Endothelial cell (in vitro differentiated cells): ENCODE data around the gene DPPA4. TPM values are rescaled to one million over a fixed set of nuclear protein-coding genes. Genes with fewer than 3 reads are reported as not detected.

Experiments
- DNase-seq: peaks from one replicate; pipeline ENCODE4 v3.0.0; 2021; ENCODE audit warnings: low spot score
- H3K27ac Mint-ChIP-seq: one replicate; pipeline ENCODE4 v1.8.0; 2021; ENCODE audit warnings: mixed read lengths, inconsistent platforms; ENCODE audit not compliant: unreplicated experiment
- H3K27me3 Mint-ChIP-seq: one replicate; pipeline ENCODE4 v1.8.0; 2021; ENCODE audit warnings: mild to moderate bottlenecking, moderate library complexity, mixed read lengths, inconsistent platforms; ENCODE audit not compliant: unreplicated experiment
- H3K36me3 Mint-ChIP-seq: one replicate; pipeline ENCODE4 v1.8.0; 2021; ENCODE audit warnings: mild to moderate bottlenecking, low read depth, mixed read lengths, inconsistent platforms; ENCODE audit not compliant: unreplicated experiment
- H3K4me1 Mint-ChIP-seq: one replicate; pipeline ENCODE4 v1.8.0; 2021; ENCODE audit warnings: mild to moderate bottlenecking, mixed read lengths, inconsistent platforms; ENCODE audit not compliant: unreplicated experiment
- H3K4me3 Mint-ChIP-seq: one replicate; pipeline ENCODE4 v1.8.0; 2021; ENCODE audit warnings: mild to moderate bottlenecking, mixed read lengths, inconsistent platforms; ENCODE audit not compliant: unreplicated experiment
- H3K9me3 Mint-ChIP-seq: one replicate; pipeline ENCODE4 v1.8.0; 2021; ENCODE audit warnings: mixed read lengths, inconsistent platforms; ENCODE audit not compliant: unreplicated experiment
- total RNA-seq: library from RNA; stranded (reverse); fragmentation: NEBNext Ultra II Directional; extraction: Animal tissue kit (Norgen Biotek cat#: 25700); gene quantifications from one replicate; pipeline ENCODE4 v1.2.1, GENCODE V29; 2021; ENCODE audit not compliant: unreplicated experiment
- TF ChIP-seq, protein P1 (sequence below): fragments of 200-600 bp; sonication (generic); IDR thresholded peaks from one replicate; pipeline ENCODE4 v1.5.0; 2021; ENCODE audit warnings: antibody characterized with exemption; ENCODE audit not compliant: unreplicated experiment

DPPA4 gene
- total RNA-seq, 1 donor from 2014 or later, result 80.5 TPM

GRCh38 chr3:109339197-109339596 lies 1.9 kb upstream of the DPPA4 start:
- DNase-seq, result no peak
- H3K27ac Mint-ChIP-seq, result no peak overlapping the region
- H3K4me3 Mint-ChIP-seq, result no peak overlapping the region
- H3K9me3 Mint-ChIP-seq, result no peaks in the 10 kb centered on the region
- TF ChIP-seq, protein P1, sequence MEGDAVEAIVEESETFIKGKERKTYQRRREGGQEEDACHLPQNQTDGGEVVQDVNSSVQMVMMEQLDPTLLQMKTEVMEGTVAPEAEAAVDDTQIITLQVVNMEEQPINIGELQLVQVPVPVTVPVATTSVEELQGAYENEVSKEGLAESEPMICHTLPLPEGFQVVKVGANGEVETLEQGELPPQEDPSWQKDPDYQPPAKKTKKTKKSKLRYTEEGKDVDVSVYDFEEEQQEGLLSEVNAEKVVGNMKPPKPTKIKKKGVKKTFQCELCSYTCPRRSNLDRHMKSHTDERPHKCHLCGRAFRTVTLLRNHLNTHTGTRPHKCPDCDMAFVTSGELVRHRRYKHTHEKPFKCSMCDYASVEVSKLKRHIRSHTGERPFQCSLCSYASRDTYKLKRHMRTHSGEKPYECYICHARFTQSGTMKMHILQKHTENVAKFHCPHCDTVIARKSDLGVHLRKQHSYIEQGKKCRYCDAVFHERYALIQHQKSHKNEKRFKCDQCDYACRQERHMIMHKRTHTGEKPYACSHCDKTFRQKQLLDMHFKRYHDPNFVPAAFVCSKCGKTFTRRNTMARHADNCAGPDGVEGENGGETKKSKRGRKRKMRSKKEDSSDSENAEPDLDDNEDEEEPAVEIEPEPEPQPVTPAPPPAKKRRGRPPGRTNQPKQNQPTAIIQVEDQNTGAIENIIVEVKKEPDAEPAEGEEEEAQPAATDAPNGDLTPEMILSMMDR, result no peak
- H3K27me3 Mint-ChIP-seq, result peaks cover 4% of the 10 kb centered on the region
- H3K36me3 Mint-ChIP-seq, result peaks cover 12% of the 10 kb centered on the region
- H3K4me1 Mint-ChIP-seq, result peaks cover 30% of the 10 kb centered on the region

DNA sequence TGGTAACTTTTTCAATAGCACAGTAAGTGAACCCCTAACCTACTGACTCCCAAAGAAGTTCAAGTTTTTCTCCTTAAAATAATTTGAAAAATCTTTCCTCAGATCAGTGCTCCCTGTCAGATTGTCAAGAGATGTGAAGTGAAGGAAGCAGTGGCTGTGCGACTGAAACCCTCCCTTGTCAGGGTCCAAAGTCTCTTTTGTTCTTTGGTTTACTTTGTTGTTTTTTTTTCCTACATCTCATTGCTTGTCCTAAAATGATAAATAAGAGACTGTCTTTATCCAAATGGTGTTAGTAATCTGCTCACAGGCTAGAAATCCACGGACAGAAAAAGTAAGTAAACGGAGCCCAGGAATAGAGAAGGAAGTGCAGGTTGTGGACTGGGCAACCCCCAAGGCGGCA lies 976 bp upstream of the DPPA4 start:
- no peak for DNase-seq
- TF ChIP-seq, protein P1, result no peak
- peaks cover 14% of the 10 kb centered on the region for H3K36me3 Mint-ChIP-seq
- peak overlapping the region; percentile 100 for H3K27ac Mint-ChIP-seq
- peaks cover 4% of the 10 kb centered on the region for H3K27me3 Mint-ChIP-seq
- no peaks in the 10 kb centered on the region for H3K9me3 Mint-ChIP-seq
- H3K4me1 Mint-ChIP-seq, result peaks cover 35% of the 10 kb centered on the region
- peak overlapping the region; percentile 95 for H3K4me3 Mint-ChIP-seq

DNA sequence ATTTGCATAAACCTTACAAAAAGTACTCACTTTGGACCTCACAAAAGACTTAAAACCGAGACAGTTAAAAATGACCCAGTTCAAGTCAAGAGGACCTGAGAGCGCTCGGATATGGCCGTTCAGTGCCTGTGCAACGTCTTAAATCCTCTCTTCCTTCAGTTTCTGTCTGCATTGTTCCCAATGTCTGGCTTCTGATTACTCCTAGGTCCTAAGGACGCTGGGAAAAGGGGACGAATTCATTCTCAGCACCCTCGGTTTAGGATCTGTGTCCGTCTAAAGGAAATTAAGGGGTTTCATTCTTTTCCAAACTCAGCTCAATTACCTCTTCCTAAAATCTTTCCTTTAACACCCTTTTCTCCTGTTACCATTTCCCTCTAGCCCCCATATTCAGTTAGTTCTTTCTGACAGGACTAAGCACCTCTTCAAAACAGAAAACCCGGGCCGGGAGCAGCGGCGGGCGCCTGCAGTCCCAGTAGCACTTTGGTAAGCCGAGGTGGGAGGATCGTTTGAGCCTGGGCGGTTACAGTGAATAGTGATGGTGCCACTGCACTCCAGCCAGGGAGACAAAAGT lies 970 bp downstream of the DPPA4 start:
- Mint-ChIP-seq H3K4me3 (peak overlapping the region; percentile 95), H3K27me3 (peaks cover 3% of the 10 kb centered on the region), H3K9me3 (no peaks in the 10 kb centered on the region), H3K27ac (peak overlapping the region; percentile 100), H3K36me3 (peaks cover 19% of the 10 kb centered on the region), H3K4me1 (peaks cover 35% of the 10 kb centered on the region)
- peak; percentile 60 for DNase-seq
- TF ChIP-seq, protein P1, result no peak

DNA sequence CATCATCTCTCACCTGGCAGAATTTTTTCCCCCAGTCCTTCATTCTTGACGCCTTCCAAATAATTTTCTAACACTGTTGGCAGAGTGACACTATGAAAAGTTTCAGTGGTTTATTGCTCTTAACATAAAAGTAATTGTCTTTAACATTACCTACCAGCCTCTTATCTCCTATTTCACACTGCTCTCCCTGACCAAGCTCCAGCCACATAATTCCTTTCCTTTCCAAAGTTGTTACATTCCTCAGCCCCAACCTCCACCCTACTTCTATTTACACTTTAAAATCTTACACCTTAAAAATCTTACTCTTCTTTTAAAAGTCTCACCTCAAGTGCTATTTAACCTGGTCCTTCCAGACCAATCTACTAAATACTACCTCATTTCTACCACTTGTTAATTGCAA lies 2.8 kb downstream of the DPPA4 start:
- Mint-ChIP-seq H3K9me3 (no peaks in the 10 kb centered on the region), H3K27me3 (peaks cover 3% of the 10 kb centered on the region), H3K4me3 (peak overlapping the region; percentile 81), H3K4me1 (peaks cover 35% of the 10 kb centered on the region), H3K27ac (no peak overlapping the region), H3K36me3 (peaks cover 19% of the 10 kb centered on the region)
- TF ChIP-seq, protein P1, result no peak
- no peak for DNase-seq

DNA sequence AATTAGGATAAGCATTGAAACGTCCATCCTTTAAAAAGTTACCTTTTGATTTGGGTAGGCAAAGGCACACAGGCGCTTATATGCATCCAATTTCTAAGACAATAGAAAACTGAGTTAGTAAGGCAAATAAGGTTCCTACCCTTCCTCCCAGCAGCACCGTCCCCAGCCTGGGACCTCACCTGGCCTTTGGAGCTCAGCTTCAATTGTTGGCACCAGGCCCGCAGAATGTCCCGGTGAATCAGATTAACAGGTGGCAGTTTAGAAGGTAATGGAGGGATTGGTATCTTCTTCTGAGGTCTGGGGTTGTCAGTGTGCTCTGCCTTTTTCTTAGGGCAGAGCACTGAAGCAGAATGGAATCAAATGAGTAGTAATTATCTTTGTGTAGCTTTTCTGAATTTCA lies 5.7 kb downstream of the DPPA4 start:
- no peaks in the 10 kb centered on the region for H3K9me3 Mint-ChIP-seq
- no peaks in the 10 kb centered on the region for H3K27me3 Mint-ChIP-seq
- peaks cover 26% of the 10 kb centered on the region for H3K36me3 Mint-ChIP-seq
- H3K4me1 Mint-ChIP-seq, result peaks cover 26% of the 10 kb centered on the region
- no peak for DNase-seq
- peak overlapping the region; percentile 48 for H3K27ac Mint-ChIP-seq
- TF ChIP-seq, protein P1, result no peak
- no peak overlapping the region for H3K4me3 Mint-ChIP-seq
